Left renal pelvis (tissue), 4 donors: ENCODE data around the gene RHOB. TPM values are rescaled to one million over a fixed set of nuclear protein-coding genes. Genes with fewer than 3 reads are reported as not detected.

Source experiments
- DNase-seq, 4 donors: peaks; one replicate each; pipeline ENCODE4 v3.0.0-alpha.2; 2013; ENCODE audit warnings: low read depth in 4 of 4, low spot score in 3 of 4
- polyA plus RNA-seq, 4 donors: library from polyadenylated mRNA; unstranded; fragments of 120-200 nt; gene quantifications; one replicate each; pipeline ENCODE4 v1.2.1, GENCODE V29; 2013; ENCODE audit not compliant: insufficient read length in 4 of 4

Gene RHOB
- polyA plus RNA-seq, 4 donors: 76.9 to 394 (median 82.7) TPM

GRCh38 chr2:20421988-20422370 lies 24.9 kb upstream of the RHOB start:
- no peak for DNase-seq

- DNase-seq: peak in 1 of 4 donors; percentile 36
Observed at GRCh38 chr2:20422402-20423271, 24.2 kb upstream of the RHOB start.

- DNase-seq: no peak
Observed at GRCh38 chr2:20423359-20423758, 23.5 kb upstream of the RHOB start.

- no peak for DNase-seq
Observed at GRCh38 chr2:20423847-20424246, 23.0 kb upstream of the RHOB start.

GRCh38 chr2:20424300-20425290 lies 22.3 kb upstream of the RHOB start:
- no peak for DNase-seq

- DNase-seq: no peak
Observed at GRCh38 chr2:20425371-20425881, 21.4 kb upstream of the RHOB start.

- DNase-seq: no peak
Observed at GRCh38 chr2:20425884-20426283, 21.0 kb upstream of the RHOB start.

GRCh38 chr2:20427931-20428526 lies 18.8 kb upstream of the RHOB start:
- no peak for DNase-seq

- no peak for DNase-seq
Observed at GRCh38 chr2:20428717-20429490, 18.0 kb upstream of the RHOB start.

GRCh38 chr2:20429528-20429927 lies 17.3 kb upstream of the RHOB start:
- no peak for DNase-seq

GRCh38 chr2:20430035-20430434 lies 16.8 kb upstream of the RHOB start:
- DNase-seq: no peak

GRCh38 chr2:20430461-20431300 lies 16.2 kb upstream of the RHOB start:
- no peak for DNase-seq

- no peak for DNase-seq
Observed at GRCh38 chr2:20431301-20431698, 15.6 kb upstream of the RHOB start.

- DNase-seq: no peak
Observed at GRCh38 chr2:20431772-20432171, 15.1 kb upstream of the RHOB start.

- DNase-seq: no peak
Observed at GRCh38 chr2:20432714-20433113, 14.2 kb upstream of the RHOB start.

- DNase-seq: no peak
Observed at GRCh38 chr2:20433249-20433648, 13.6 kb upstream of the RHOB start.

GRCh38 chr2:20433946-20434553 lies 12.8 kb upstream of the RHOB start:
- DNase-seq: no peak

- no peak for DNase-seq
Observed at GRCh38 chr2:20434588-20435294, 12.1 kb upstream of the RHOB start.
